Natural killer cell (primary cell): ENCODE data around the gene AJAP1. TPM values are rescaled to one million over a fixed set of nuclear protein-coding genes. Genes with fewer than 3 reads are reported as not detected.

Experiments used
- ATAC-seq, 3 donors: fragments of 150-1000 bp in 2 of 3; fragments of 200-7000 bp in 1 of 3; cut with Tn5 transposase; 1 replicate in 1 of 3; 2 replicates in 2 of 3; pipeline ENCODE4 v1.10.0; 2021; ENCODE audit warnings: mild to moderate bottlenecking in 2 of 3, moderate library complexity in 2 of 3
- DNase-seq, 2 donors: peaks; one replicate each; pipeline versions ENCODE4 v3.0.0 to v3.0.0-alpha.2; 2013 to 2021; ENCODE audit warnings: mixed read lengths in 1 of 2
- H3K27ac ChIP-seq: one replicate; pipeline ENCODE4 v1.5.1; 2013; ENCODE audit warnings: mild to moderate bottlenecking, low read length
- H3K27me3 ChIP-seq: one replicate; pipeline ENCODE4 v1.6.1; 2013; ENCODE audit warnings: low read length; ENCODE audit not compliant: control insufficient read depth, insufficient read depth
- H3K36me3 ChIP-seq: one replicate; pipeline ENCODE4 v1.6.1; 2013; ENCODE audit warnings: low read length; ENCODE audit not compliant: control insufficient read depth, insufficient read depth
- H3K4me1 ChIP-seq: one replicate; pipeline ENCODE4 v1.6.1; 2013; ENCODE audit warnings: low read length; ENCODE audit not compliant: control insufficient read depth, insufficient read depth
- H3K4me3 ChIP-seq: one replicate; pipeline ENCODE4 v1.5.1; 2013; ENCODE audit warnings: low read length
- H3K9me3 ChIP-seq: one replicate; pipeline ENCODE4 v1.6.1; 2013; ENCODE audit warnings: low read length; ENCODE audit not compliant: control insufficient read depth, insufficient read depth
- H3K27ac Mint-ChIP-seq, 2 donors: one replicate each; pipeline ENCODE4 v1.8.0; 2022; ENCODE audit warnings: mild to moderate bottlenecking in 2 of 2, mixed read lengths in 2 of 2, moderate library complexity in 1 of 2
- H3K27me3 Mint-ChIP-seq, 2 donors: one replicate each; pipeline ENCODE4 v1.8.0; 2022; ENCODE audit warnings: low read depth in 2 of 2, mixed read lengths in 2 of 2
- H3K36me3 Mint-ChIP-seq: one replicate; pipeline ENCODE4 v1.8.0; 2022; ENCODE audit warnings: mixed read lengths
- H3K4me1 Mint-ChIP-seq, 2 donors: one replicate each; pipeline ENCODE4 v1.8.0; 2022; ENCODE audit warnings: mixed read lengths in 2 of 2
- H3K4me3 Mint-ChIP-seq: one replicate; pipeline ENCODE4 v1.8.0; 2022; ENCODE audit warnings: mild to moderate bottlenecking, moderate library complexity, mixed read lengths
- H3K9me3 Mint-ChIP-seq, 2 donors: one replicate each; pipeline ENCODE4 v1.8.0; 2022; ENCODE audit warnings: mixed read lengths in 2 of 2
- WGBS: methylation state at CpG from one replicate; pipeline ENCODE4 v1.1.7; 2013; ENCODE audit warnings: missing lambda C conversion rate; ENCODE audit not compliant: insufficient coverage; 5-methylcytosine and 5-hydroxymethylcytosine counted together
- intact Hi-C: fragments of 100-400 bp; cut with micrococcal nuclease; formaldehyde crosslinking; loops from one replicate; pipeline ENCODE4 v1.14.2; 2022
- total RNA-seq, 4 donors: library from RNA; stranded (reverse); fragments of 120-200 nt in 1 of 4; gene quantifications; one replicate each; pipeline versions ENCODE4 v1.2.3 to v1.2.4, GENCODE V29; 2013 to 2022
- TF ChIP-seq, protein P1 (sequence below): fragments of 200-600 bp; IDR thresholded peaks from one replicate; pipeline ENCODE4 v1.8.0; 2022; ENCODE audit warnings: antibody characterized with exemption

AJAP1 gene
- total RNA-seq, 3 donors from 2014 or later (not counting 1 experiment from before 2014, with no cell fraction given): not detected

GRCh38 chr1:4792565-4792964 is 138.2 kb downstream of the AJAP1 start:
- H3K9me3 ChIP-seq: no peaks in the 10 kb centered on the region
- Mint-ChIP-seq H3K36me3 (no peaks in the 10 kb centered on the region), H3K9me3 (no peaks in the 10 kb centered on the region), H3K4me1 (no peaks in the 10 kb centered on the region), H3K4me3 (no peak overlapping the region), H3K27me3 (no peaks in the 10 kb centered on the region), H3K27ac (no peak overlapping the region)
- H3K4me1 ChIP-seq: no peaks in the 10 kb centered on the region
- WGBS: 67% methylated on average over 4 of the region's 4 CpGs
- intact Hi-C loops: no loop called here
- ATAC-seq: no peak
- no peak for DNase-seq
- H3K27me3 ChIP-seq: no peaks in the 10 kb centered on the region
- TF ChIP-seq, protein P1, sequence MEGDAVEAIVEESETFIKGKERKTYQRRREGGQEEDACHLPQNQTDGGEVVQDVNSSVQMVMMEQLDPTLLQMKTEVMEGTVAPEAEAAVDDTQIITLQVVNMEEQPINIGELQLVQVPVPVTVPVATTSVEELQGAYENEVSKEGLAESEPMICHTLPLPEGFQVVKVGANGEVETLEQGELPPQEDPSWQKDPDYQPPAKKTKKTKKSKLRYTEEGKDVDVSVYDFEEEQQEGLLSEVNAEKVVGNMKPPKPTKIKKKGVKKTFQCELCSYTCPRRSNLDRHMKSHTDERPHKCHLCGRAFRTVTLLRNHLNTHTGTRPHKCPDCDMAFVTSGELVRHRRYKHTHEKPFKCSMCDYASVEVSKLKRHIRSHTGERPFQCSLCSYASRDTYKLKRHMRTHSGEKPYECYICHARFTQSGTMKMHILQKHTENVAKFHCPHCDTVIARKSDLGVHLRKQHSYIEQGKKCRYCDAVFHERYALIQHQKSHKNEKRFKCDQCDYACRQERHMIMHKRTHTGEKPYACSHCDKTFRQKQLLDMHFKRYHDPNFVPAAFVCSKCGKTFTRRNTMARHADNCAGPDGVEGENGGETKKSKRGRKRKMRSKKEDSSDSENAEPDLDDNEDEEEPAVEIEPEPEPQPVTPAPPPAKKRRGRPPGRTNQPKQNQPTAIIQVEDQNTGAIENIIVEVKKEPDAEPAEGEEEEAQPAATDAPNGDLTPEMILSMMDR: no peak
- H3K4me3 ChIP-seq: no peak overlapping the region
- no peaks in the 10 kb centered on the region for H3K36me3 ChIP-seq
- no peak overlapping the region for H3K27ac ChIP-seq

- 86% methylated on average over 6 of the region's 6 CpGs for WGBS
- H3K4me1 Mint-ChIP-seq: no peaks in the 10 kb centered on the region
- H3K9me3 Mint-ChIP-seq: no peaks in the 10 kb centered on the region
- no peaks in the 10 kb centered on the region for H3K27me3 Mint-ChIP-seq
- DNase-seq (no peak), ATAC-seq (no peak)
- H3K4me1 ChIP-seq: no peaks in the 10 kb centered on the region
- no peak overlapping the region for H3K4me3 ChIP-seq
- H3K27me3 ChIP-seq: no peaks in the 10 kb centered on the region
- no peaks in the 10 kb centered on the region for H3K36me3 ChIP-seq
- TF ChIP-seq, protein P1: no peak
- H3K4me3 Mint-ChIP-seq: no peak overlapping the region
- H3K27ac Mint-ChIP-seq: no peak overlapping the region
- H3K27ac ChIP-seq: no peak overlapping the region
- H3K36me3 Mint-ChIP-seq: no peaks in the 10 kb centered on the region
- intact Hi-C loops: no loop called here
- H3K9me3 ChIP-seq: no peaks in the 10 kb centered on the region
Measured at GRCh38 chr1:4794020-4794780, 139.8 kb downstream of the AJAP1 start.

DNA sequence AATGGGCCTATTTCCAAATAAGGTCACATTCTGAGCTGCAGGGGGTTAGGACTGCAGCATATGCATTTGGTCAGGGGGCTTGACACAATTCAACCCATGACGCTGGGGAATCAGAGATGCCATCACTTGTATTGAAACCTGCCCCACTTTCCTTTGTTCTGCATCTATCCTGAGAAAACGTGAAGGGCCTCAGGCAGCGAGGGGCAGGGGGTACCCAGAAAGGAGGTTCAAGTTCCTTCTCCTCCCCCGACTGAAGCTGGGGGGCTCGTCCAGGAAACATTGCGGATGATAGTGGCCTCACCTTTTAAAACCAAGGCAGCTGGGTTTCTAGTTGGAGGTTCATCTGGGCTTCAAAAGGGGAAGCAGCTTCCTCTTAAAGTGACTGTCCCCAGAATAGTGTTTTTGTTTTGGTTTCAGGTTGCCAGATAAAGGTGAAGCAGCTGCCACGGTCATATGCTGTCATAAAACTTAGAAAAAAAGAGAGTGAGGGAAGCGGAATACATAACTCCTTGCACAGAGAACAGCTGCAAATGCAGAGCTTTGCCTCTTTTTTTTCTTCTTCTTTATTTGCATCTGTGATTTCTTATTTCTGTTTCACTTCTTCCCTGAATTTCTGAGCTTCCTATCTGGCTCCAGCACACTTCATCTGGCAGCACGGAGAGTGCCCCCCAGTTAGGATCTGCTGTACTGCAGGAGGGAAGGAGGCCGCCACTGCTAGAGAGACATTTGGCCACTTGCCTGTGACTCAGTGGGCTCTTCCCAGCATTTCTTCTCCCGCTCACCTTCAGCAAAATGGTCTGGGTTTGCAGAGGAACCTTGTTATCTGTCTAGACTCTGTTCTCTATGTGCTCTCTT is 142.0 kb downstream of the AJAP1 start:
- TF ChIP-seq, protein P1: no peak
- ATAC-seq: no peak
- Mint-ChIP-seq H3K27me3 (peaks cover 0 to 2% of the 10 kb centered on the region in 2 donors), H3K9me3 (no peaks in the 10 kb centered on the region), H3K27ac (no peak overlapping the region), H3K4me1 (no peaks in the 10 kb centered on the region), H3K36me3 (no peaks in the 10 kb centered on the region), H3K4me3 (no peak overlapping the region)
- no peaks in the 10 kb centered on the region for H3K27me3 ChIP-seq
- WGBS: 43% methylated on average over 11 of the region's 11 CpGs
- intact Hi-C loops: no loop called here
- no peak overlapping the region for H3K4me3 ChIP-seq
- no peaks in the 10 kb centered on the region for H3K9me3 ChIP-seq
- H3K36me3 ChIP-seq: no peaks in the 10 kb centered on the region
- H3K4me1 ChIP-seq: no peaks in the 10 kb centered on the region
- no peak for DNase-seq
- peak overlapping the region; percentile 15 for H3K27ac ChIP-seq
